H54 (cell line): ENCODE measurements around the gene SPATA32.

ENCODE experiments used
- DNase-seq: peaks from one replicate; pipeline ENCODE4 v3.0.0; 2011; ENCODE audit warnings: low spot score, mixed read lengths; ENCODE audit not compliant: insufficient read length
- FAIRE-seq: peaks from 3 replicates; lab custom pipeline; 2011; peaks lifted over from hg19 to GRCh38; lab: Jason Lieb, UNC
- POLR2A ChIP-seq: IDR thresholded peaks from 2 replicates; pipeline ENCODE4 v1.6.1; 2011; ENCODE audit warnings: low read depth, mild to moderate bottlenecking, low read length

The SPATA32 gene

DNA sequence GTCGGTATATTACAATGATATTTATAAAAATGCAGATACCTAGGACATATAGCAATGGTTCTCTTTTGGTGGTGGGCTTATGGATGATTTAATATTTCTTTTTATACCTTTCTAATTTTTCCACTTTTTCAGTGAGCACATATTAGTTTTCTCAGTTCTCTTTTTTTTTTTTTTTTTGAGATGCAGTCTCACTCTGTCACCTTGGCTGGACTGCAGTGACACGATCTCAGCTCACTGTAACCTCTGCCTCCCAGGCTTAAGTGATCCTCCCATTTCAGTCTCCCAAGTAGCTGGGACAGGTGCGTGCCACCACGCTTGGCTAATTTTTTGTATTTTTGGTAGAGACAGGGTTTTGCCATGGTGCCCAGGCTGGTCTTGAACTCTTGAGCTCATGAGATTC lies 39.8 kb upstream of the SPATA32 start:
- no peak for TF ChIP-seq POLR2A
- DNase-seq (no peak), FAIRE-seq (no peak)

GRCh38 chr17:45300060-45300751 lies 38.3 kb upstream of the SPATA32 start:
- FAIRE-seq (no peak), DNase-seq (no peak)
- no peak for TF ChIP-seq POLR2A

- TF ChIP-seq POLR2A, result no peak
- DNase-seq, result no peak
- FAIRE-seq, result no peak
Observed at GRCh38 chr17:45299361-45299760, 37.5 kb upstream of the SPATA32 start.

DNA sequence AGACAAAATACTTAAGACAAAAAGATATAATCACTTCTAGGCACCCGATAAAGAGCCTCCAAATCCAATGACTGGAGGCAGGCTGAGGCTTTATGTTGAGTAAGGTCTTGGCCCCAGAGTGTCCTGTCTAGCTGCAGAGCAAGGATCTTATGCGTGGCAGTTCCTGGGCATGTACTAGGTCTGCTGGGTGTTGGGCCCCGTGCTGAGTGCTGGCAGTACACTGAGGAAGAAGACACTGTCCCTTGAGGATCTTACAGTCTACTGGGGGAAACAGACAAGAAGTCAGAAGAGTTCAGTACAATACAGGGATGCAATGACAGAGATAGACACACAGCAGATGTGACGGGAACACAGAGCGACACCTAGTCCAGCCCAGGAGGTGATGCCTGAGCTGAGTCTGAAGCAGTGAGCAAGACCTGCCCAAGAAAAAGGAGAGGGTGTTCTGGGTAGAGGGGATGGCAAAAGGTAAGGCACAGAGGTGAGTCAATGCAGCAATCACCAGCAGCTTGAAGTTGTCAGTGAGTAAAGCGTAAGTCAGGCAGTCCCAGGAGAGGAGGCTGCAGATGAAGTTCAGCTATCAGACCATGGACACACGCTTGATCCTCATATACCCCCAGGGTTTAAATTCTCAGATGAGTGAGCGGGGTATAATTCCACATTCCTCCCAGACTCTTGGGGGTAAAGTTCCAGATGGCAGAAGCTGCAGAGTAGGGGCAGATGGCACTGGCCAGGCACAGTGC lies 36.8 kb upstream of the SPATA32 start:
- FAIRE-seq (no peak), DNase-seq (no peak)
- TF ChIP-seq POLR2A, result no peak

GRCh38 chr17:45296833-45297124 lies 34.9 kb upstream of the SPATA32 start:
- DNase-seq (no peak), FAIRE-seq (no peak)
- TF ChIP-seq POLR2A, result no peak

DNA sequence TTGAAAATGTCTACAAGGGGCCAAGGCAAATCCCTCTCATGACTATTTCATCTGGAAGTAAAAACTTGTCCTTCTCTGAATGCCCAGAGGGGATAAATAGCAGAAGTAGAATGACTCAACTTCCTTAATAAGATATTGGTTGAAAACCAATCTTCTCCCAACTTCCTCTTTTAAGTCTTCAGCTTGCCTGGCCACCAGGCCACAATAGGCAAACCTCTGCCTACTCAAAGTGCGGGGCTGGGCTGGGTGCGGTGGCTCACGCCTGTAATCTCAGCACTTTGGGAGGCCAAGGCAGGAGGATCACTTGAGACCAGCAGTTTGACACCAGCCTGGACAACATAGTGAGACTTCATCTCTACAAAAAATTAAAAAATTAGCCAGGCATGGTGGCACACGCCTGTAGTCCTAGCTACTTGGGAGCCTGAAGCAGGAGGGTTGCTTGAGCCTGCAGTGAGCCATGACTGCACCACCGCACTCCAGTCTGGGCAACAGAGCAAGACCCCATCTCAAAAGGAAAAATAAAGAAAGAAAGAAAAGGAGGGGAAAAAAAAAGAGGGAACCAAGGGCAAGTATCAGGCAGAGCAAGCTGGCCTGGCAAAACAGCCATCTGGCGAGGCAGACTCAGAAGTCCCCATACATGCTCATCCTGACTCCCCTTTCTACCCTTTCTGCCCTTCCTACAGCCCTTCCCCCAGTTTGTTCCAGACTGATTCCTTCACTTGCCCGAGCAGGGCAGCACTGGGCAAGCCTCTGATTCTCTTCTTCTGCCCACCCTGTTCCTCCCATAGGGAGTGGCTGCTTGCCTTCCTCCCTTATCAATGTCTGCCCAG lies 34.3 kb upstream of the SPATA32 start:
- DNase-seq (no peak), FAIRE-seq (no peak)
- no peak for TF ChIP-seq POLR2A

- no peak for DNase-seq
- FAIRE-seq, result no peak
- no peak for TF ChIP-seq POLR2A
Observed at GRCh38 chr17:45294506-45294905, 32.6 kb upstream of the SPATA32 start.

GRCh38 chr17:45293413-45294211 lies 31.7 kb upstream of the SPATA32 start:
- TF ChIP-seq POLR2A, result no peak
- FAIRE-seq, result peak; percentile 95
- DNase-seq, result peak; percentile 85

DNA sequence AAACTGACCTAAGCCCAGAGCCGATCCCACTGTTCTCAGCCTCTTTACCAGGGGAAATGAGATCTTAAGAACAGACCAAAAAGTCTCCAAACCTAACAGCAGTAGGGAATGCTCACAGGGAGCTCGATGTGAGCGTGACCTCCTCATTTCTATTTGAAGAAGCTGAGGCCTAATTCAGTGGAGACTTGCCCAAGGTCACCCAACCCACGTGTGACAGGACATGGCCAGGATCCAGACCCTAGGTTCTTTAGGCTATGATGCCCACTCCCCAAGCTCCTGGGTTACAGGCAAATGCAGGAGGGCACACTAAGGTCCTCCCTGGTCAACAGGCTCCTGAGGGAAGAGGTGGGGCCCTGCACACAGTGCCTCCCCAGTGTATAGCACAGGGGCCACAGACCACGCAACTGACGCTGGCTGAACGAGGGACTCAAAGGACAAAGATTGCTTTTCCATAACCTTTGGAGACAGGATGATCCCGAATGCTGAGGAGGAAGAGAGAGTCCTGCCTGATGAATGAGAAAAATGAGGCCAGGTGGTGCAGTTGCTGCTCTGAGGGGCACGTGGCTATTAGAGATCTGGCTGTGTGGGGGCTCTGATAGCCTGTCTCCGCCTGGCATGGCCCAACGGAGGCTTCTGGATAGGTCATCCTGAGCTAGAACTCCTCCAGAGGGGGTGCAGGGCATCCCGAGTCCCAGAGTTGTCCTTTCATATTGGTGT lies 31.0 kb upstream of the SPATA32 start:
- no peak for TF ChIP-seq POLR2A
- no peak for DNase-seq
- FAIRE-seq, result no peak

- TF ChIP-seq POLR2A, result no peak
Observed at GRCh38 chr17:45291171-45291805, 29.4 kb upstream of the SPATA32 start.

DNA sequence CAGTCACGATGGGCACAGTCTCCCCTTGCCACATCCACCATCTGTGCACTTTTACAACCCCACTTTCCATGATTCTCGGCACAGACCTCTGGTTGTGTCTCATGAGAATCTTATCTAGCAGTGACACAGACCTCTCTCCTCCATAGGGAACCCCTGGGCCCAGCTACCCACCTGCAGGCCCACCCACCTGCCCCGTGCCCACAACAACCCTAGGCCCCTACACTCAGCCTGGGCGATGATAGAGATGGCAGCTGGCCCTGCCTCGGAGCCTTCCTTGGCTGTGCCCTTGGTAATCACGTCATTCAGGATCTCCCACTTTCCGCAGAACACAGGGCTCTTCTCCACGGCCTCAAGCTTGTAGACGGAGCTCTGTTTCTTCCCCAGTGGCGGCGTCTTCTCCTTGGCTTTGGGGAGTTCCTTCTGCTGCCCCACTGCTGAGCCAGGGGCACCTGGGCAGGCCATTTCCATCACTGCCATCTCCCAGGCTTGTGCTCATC lies 28.4 kb upstream of the SPATA32 start:
- no peak for TF ChIP-seq POLR2A
- DNase-seq (no peak), FAIRE-seq (no peak)

More at GRCh38 chr17:45291171-45291805, 29.4 kb upstream of the SPATA32 start:
- no peak for DNase-seq
- FAIRE-seq, result no peak

DNA sequence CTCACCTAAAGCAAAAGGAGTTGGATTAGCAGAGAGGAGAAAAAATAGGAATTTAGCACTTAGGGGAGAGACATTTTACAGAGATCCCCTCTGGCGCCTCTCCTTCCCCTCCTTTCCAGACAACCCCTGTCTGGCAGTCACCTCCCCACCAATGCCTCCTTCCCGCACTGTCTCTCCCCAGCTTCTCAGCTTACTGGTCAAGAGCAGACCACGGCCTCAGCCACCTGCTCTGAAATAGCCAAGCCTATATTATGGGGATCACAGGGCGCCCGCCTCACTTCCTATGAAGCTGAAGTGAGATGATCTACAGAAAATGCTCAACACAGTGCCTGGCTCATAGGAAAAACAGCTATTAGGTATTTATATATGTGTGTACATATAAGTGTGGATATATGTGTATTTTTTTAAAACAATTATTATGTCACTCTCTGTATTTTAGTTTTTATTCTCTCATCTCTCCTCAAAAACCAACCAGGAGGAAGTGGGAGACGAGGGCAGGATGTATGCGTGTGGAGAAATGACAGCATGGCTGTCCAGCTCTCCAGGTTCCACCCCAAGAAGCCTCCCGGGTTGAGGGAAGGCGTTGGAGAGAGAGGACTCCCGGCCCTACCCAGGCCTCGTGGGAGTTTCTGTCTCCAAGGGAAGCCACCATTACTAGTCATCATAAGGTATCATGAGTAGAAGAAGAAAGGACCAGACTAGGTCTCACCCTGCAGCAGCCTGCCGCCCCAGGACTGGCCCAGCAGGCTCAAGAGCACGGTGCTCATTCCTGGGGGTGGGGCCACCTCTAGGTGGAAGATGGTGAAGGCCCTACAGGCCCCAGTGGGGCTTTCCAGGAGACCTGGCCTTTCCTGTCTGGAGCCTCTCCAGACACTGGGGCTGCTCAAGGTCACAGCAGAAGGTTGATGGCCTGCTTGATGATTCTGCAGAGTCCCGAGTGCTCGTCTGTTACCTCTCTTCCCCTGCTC lies 27.7 kb upstream of the SPATA32 start:
- no peak for FAIRE-seq
- TF ChIP-seq POLR2A, result no peak

More for the DNA sequence above, 27.7 kb upstream of the SPATA32 start:
- DNase-seq, result no peak
